ENCODE data around the gene SUSD4.

SUSD4 gene

GRCh38 chr1:223204424-223204823, 159.6 kb downstream of the SUSD4 start:
- H3K36me3 ChIP-seq (ENCODE audit: insufficient read depth) = no peaks in the 10 kb centered on the region

DNA sequence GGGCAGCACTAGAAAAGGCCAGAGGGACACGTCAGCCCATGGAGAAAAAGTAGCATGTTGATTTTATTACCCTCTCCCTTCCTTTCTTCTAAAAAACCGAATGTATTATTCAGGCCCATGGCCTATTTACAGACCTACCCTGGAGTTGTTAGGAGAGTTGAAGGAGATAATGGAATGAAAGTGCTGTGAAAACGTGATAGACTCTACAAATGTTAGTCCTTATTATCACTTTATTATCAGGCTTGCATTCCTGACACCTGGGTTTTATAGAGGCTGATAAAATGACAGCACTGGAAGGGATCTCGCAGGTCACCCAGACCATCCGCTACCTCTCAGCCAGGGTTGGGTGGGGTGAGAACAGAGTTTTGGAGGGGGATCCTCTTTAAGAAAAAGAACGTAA, 160.3 kb downstream of the SUSD4 start:
- TF ChIP-seq, protein P1, sequence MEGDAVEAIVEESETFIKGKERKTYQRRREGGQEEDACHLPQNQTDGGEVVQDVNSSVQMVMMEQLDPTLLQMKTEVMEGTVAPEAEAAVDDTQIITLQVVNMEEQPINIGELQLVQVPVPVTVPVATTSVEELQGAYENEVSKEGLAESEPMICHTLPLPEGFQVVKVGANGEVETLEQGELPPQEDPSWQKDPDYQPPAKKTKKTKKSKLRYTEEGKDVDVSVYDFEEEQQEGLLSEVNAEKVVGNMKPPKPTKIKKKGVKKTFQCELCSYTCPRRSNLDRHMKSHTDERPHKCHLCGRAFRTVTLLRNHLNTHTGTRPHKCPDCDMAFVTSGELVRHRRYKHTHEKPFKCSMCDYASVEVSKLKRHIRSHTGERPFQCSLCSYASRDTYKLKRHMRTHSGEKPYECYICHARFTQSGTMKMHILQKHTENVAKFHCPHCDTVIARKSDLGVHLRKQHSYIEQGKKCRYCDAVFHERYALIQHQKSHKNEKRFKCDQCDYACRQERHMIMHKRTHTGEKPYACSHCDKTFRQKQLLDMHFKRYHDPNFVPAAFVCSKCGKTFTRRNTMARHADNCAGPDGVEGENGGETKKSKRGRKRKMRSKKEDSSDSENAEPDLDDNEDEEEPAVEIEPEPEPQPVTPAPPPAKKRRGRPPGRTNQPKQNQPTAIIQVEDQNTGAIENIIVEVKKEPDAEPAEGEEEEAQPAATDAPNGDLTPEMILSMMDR (conservative IDR thresholded peaks at IDR 0.05; ENCODE audit: low read depth, low read length) = no peak
- Histone ChIP-seq H3K4me3 (IDR thresholded peaks at IDR 0.05; ENCODE audit: insufficient read depth, low read depth, low read length) (no peak overlapping the region), H2AFZ (ENCODE audit: low read depth) (no peak overlapping the region), H3K79me2 (ENCODE audit: insufficient read depth, low read depth) (no peaks in the 10 kb centered on the region), H3K36me3 (ENCODE audit: insufficient read depth) (no peaks in the 10 kb centered on the region), H4K20me1 (ENCODE audit: insufficient read depth) (no peaks in the 10 kb centered on the region), H3K9ac (no peak overlapping the region), H3K4me1 (ENCODE audit: low read depth, poor library complexity, severe bottlenecking) (no peaks in the 10 kb centered on the region), H3K27me3 (ENCODE audit: insufficient read depth, low read depth) (no peaks in the 10 kb centered on the region), H3K4me2 (no peak overlapping the region), H3K27ac (no peak overlapping the region)

More at GRCh38 chr1:223204424-223204823, 159.6 kb downstream of the SUSD4 start:
- H3K79me2 ChIP-seq (ENCODE audit: insufficient read depth, low read depth) = no peaks in the 10 kb centered on the region
- H3K4me3 ChIP-seq (IDR thresholded peaks at IDR 0.05; ENCODE audit: insufficient read depth, low read depth, low read length) = no peak overlapping the region
- H3K4me2 ChIP-seq = no peak overlapping the region
- no peaks in the 10 kb centered on the region for H3K27me3 ChIP-seq (ENCODE audit: insufficient read depth, low read depth)
- H3K27ac ChIP-seq = no peak overlapping the region
- no peaks in the 10 kb centered on the region for H3K4me1 ChIP-seq (ENCODE audit: low read depth, poor library complexity, severe bottlenecking)
- TF ChIP-seq, protein P1 (conservative IDR thresholded peaks at IDR 0.05; ENCODE audit: low read depth, low read length) = no peak
- no peak overlapping the region for H2AFZ ChIP-seq (ENCODE audit: low read depth)
- no peaks in the 10 kb centered on the region for H4K20me1 ChIP-seq (ENCODE audit: insufficient read depth)
- no peak overlapping the region for H3K9ac ChIP-seq

DNA sequence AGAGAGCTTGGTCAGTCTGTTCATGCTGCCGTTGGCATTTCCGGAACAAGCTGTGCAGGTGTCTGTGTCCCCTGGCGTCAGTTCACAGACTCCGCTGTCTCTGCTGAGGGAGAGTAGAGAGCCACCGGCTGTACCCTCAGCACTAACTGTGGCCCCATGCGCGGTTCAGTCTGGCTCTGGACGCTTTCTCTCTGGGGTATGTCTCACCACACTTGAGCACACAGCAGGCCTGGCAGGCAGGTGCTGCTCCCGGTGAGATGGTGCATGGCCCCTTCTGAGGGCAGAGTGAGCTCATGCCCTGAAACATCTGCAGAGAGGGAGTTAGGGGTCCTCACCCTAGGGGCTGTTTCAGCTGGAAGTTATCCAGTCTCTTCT, 161.0 kb downstream of the SUSD4 start:
- Histone ChIP-seq H3K27ac (no peak overlapping the region), H3K79me2 (ENCODE audit: insufficient read depth, low read depth) (no peaks in the 10 kb centered on the region), H3K4me3 (IDR thresholded peaks at IDR 0.05; ENCODE audit: insufficient read depth, low read depth, low read length) (no peak overlapping the region), H3K4me1 (ENCODE audit: low read depth, poor library complexity, severe bottlenecking) (no peaks in the 10 kb centered on the region), H4K20me1 (ENCODE audit: insufficient read depth) (no peaks in the 10 kb centered on the region), H2AFZ (ENCODE audit: low read depth) (no peak overlapping the region), H3K27me3 (ENCODE audit: insufficient read depth, low read depth) (0 out of 2 replicates have a peak, but pooled peaks cover 2% of the 10 kb centered on the region), H3K9ac (no peak overlapping the region), H3K4me2 (no peak overlapping the region), H3K36me3 (ENCODE audit: insufficient read depth) (no peaks in the 10 kb centered on the region)
- TF ChIP-seq, protein P1 (conservative IDR thresholded peaks at IDR 0.05; ENCODE audit: low read depth, low read length) = no peak

DNA sequence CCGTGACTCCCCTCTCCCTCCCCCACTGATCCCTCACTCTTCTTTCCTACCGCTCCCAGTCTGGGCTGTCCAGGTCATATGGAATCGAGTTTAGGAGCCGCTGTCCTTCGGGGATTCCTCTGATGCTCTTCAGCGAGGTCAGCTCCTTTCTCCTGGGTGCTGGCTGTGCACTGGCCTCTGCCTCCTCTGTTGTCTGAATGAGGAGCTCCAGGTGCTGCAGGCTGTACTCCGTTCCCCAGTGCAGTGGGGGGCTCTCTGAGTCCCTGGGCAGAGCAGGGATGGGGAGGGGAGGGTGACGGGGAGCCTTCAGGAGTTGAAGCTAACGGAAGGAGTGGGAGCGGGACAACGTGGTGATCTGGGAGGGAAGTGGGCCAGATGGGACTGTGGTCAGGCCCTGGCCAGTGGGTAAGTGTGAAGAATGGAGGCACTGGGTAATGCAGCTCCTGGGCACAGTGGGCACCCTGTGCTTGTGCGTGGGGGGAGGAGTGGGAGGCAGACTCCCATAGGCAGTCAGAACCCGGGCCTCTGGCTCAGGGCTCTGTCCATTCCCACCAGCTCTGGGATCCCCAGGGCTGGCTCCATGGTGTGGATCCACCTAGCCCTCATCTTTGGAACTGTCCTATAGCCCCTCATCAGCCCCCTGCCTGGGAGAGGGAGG, 161.5 kb downstream of the SUSD4 start:
- Histone ChIP-seq H3K27ac (no peak overlapping the region), H3K27me3 (ENCODE audit: insufficient read depth, low read depth) (0 out of 2 replicates have a peak, but pooled peaks cover 2% of the 10 kb centered on the region), H2AFZ (ENCODE audit: low read depth) (no peak overlapping the region), H3K4me3 (IDR thresholded peaks at IDR 0.05; ENCODE audit: insufficient read depth, low read depth, low read length) (no peak overlapping the region), H3K4me2 (no peak overlapping the region), H3K9ac (no peak overlapping the region), H3K79me2 (ENCODE audit: insufficient read depth, low read depth) (no peaks in the 10 kb centered on the region), H4K20me1 (ENCODE audit: insufficient read depth) (no peaks in the 10 kb centered on the region), H3K36me3 (ENCODE audit: insufficient read depth) (no peaks in the 10 kb centered on the region), H3K4me1 (ENCODE audit: low read depth, poor library complexity, severe bottlenecking) (no peaks in the 10 kb centered on the region)
- TF ChIP-seq, protein P1 (conservative IDR thresholded peaks at IDR 0.05; ENCODE audit: low read depth, low read length) = no peak
